Brain microvascular endothelial cell (primary cell): ENCODE data around the gene PRKG1.

Experiments
- DNase-seq: peaks from one replicate; pipeline ENCODE4 v3.0.0-alpha.2; 2020
- H3K27ac ChIP-seq: fragments of 250-450 bp; sonication (Bioruptor Pico); 2 replicates; pipeline ENCODE4 v1.5.1; 2020; ENCODE audit warnings: mild to moderate bottlenecking, moderate library complexity
- H3K27me3 ChIP-seq: fragments of 250-450 bp; sonication (Bioruptor Pico); replicated peaks from 2 replicates; pipeline ENCODE4 v1.5.1; 2020; ENCODE audit warnings: mild to moderate bottlenecking
- H3K36me3 ChIP-seq: fragments of 250-450 bp; sonication (Bioruptor Pico); replicated peaks from 2 replicates; pipeline ENCODE4 v1.5.1; 2020; ENCODE audit warnings: mild to moderate bottlenecking
- H3K4me3 ChIP-seq: 2 replicates; pipeline ENCODE4 v1.5.1; 2011; ENCODE audit warnings: low read depth, mild to moderate bottlenecking, control low read depth, low read length, moderate library complexity
- in situ Hi-C: cut with HindIII; loops from 2 replicates; pipeline ENCODE4 v1.10.0; 2017; ENCODE audit warnings: low sequenced_read_pairs, low pct_ligation_motif_present
- TF ChIP-seq, protein P1 (sequence below): IDR thresholded peaks from 2 replicates; pipeline ENCODE4 v1.5.1; 2011; ENCODE audit warnings: low read depth, mild to moderate bottlenecking, moderate library complexity, low read length, control low read depth, inconsistent platforms; ENCODE audit errors: missing control alignments

Gene PRKG1

DNA sequence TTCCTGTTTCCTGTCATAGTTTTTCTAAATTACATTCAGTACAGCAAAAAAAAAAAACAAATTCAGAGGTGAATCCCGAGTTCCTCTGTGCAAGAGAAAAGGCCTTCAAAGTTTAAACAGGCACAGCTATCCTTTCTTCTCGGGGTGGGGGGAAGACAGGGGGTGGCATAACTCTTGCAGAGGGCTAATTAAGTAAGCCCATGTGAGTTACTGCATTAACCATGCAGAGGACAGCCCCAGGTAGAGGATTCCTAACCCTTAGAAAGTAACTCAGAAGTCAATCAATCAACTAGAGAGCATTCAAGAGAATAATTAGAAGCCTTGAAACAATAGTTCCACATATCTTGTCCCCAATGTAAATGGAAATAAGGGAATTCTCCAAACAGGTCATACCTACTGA lies 454.2 kb downstream of the PRKG1 start:
- TF ChIP-seq, protein P1, sequence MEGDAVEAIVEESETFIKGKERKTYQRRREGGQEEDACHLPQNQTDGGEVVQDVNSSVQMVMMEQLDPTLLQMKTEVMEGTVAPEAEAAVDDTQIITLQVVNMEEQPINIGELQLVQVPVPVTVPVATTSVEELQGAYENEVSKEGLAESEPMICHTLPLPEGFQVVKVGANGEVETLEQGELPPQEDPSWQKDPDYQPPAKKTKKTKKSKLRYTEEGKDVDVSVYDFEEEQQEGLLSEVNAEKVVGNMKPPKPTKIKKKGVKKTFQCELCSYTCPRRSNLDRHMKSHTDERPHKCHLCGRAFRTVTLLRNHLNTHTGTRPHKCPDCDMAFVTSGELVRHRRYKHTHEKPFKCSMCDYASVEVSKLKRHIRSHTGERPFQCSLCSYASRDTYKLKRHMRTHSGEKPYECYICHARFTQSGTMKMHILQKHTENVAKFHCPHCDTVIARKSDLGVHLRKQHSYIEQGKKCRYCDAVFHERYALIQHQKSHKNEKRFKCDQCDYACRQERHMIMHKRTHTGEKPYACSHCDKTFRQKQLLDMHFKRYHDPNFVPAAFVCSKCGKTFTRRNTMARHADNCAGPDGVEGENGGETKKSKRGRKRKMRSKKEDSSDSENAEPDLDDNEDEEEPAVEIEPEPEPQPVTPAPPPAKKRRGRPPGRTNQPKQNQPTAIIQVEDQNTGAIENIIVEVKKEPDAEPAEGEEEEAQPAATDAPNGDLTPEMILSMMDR, result no peak
- Histone ChIP-seq H3K4me3 (no peak overlapping the region), H3K27ac (no peak overlapping the region), H3K36me3 (no peaks in the 10 kb centered on the region), H3K27me3 (no peaks in the 10 kb centered on the region)
- in situ Hi-C loops, result no loop called here
- DNase-seq, result no peak

DNA sequence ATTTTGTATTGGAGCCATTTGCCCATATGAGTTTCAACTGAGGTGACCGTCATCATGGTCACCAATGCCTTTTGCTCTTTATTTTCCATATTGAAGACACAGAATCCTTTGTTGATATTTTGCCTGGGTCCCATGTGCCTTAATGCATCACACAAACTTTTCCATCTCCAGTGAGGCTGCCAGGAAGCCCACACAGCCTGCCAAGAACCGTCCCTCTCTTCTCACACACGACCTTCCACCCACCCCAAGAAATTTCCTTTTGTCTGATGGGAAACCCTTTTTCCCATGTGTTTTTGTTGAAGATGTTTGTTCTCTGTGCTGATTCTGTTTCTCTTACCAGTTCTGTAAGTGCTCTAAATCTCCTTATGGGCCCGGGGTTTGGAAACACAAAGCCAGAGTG lies 456.3 kb downstream of the PRKG1 start:
- in situ Hi-C loops, result no loop called here
- no peak for DNase-seq
- TF ChIP-seq, protein P1, result no peak
- Histone ChIP-seq H3K36me3 (no peaks in the 10 kb centered on the region), H3K27me3 (no peaks in the 10 kb centered on the region), H3K4me3 (no peak overlapping the region), H3K27ac (no peak overlapping the region)

DNA sequence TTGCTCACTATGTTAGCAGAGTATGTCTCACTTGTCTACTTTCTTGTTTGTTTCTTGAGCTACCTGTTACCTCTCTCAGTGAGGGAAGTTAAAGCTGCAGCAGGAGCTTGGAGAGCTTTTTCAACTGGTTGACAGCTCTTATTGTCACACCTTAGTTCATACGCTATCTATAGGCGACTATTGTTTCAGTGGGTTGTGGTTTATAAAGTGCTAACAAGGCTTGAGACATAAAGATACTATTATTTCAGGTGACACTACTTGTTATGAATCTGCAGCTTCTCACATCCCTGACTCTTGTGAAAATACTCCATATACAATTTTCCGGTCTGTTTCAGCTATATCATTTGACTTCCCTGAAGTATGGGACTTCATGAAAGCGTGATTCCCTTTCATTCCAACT lies 457.8 kb downstream of the PRKG1 start:
- H3K27me3 ChIP-seq, result no peaks in the 10 kb centered on the region
- no peak overlapping the region for H3K27ac ChIP-seq
- H3K36me3 ChIP-seq, result no peaks in the 10 kb centered on the region
- TF ChIP-seq, protein P1, result no peak
- no peak overlapping the region for H3K4me3 ChIP-seq
- no peak for DNase-seq
- in situ Hi-C loops, result no loop called here

DNA sequence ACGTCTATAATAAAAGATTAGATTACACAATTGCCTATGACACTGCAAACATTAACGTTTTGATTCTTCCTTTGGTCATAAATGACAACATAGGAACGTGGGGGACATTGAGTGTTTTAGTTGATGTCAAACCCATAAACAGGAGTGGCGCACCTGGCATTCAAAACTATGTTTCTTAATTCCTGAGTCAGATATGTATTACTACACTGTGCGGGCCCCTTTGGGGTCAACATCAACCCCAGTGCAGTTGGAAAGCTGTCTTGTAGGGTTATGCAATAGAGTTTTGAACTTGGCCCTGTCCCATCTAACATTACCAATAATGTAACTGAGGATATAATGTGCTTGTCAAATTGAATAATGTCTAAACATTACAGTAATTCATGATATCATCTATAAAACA lies 468.6 kb downstream of the PRKG1 start:
- TF ChIP-seq, protein P1, result no peak
- H3K27me3 ChIP-seq, result no peaks in the 10 kb centered on the region
- in situ Hi-C loops, result no loop called here
- H3K4me3 ChIP-seq, result no peak overlapping the region
- H3K36me3 ChIP-seq, result no peaks in the 10 kb centered on the region
- no peak overlapping the region for H3K27ac ChIP-seq
- no peak for DNase-seq

DNA sequence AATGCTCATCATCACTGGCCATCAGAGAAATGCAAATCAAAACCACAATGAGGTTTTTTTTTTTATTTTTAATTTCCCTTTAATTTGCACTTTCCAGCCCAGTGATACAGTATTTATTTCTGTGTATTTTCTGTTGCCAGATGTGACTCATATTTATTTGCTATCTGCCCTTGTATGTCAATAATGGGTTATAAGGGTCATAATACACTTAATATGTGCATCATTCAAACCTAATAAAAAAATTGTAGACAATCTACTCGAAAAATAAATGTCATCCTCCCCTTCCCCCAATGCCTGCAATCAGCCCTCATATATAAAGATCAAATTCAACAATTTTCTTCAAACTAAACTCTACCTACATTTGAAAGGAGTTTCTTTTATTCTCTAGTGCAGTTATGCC lies 470.6 kb downstream of the PRKG1 start:
- no peak overlapping the region for H3K4me3 ChIP-seq
- in situ Hi-C loops, result no loop called here
- TF ChIP-seq, protein P1, result no peak

DNA sequence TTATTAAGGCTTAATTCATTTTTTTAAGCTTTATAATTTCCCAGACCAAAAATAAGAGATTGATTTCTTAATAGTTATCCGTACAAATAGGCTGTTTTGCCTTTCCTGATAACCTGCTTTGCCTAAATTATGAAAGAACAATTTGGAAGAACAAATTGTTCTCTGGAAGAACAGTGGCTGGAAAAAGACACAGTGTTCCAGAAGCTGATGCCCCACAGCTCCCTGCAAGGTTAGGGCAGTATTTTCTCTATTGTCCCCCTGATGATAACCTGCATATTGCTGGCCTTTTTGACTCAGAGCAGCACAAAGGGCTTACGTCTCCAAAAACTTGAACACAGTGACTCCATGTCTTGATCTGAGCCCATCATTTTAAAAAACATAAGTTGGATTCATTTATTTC lies 473.7 kb downstream of the PRKG1 start:
- H3K36me3 ChIP-seq, result no peaks in the 10 kb centered on the region
- no peak overlapping the region for H3K4me3 ChIP-seq
- TF ChIP-seq, protein P1, result no peak
- no peak overlapping the region for H3K27ac ChIP-seq
- no peak for DNase-seq
- in situ Hi-C loops, result no loop called here
- H3K27me3 ChIP-seq, result no peaks in the 10 kb centered on the region

More for the DNA sequence above, 470.6 kb downstream of the PRKG1 start:
- no peaks in the 10 kb centered on the region for H3K27me3 ChIP-seq
- no peaks in the 10 kb centered on the region for H3K36me3 ChIP-seq
- DNase-seq, result no peak
- no peak overlapping the region for H3K27ac ChIP-seq
